Panc1 (cell line): ENCODE data around the gene TENM3. TPM values are rescaled to one million over a fixed set of nuclear protein-coding genes. Genes with fewer than 3 reads are reported as not detected.

Source experiments
- ATAC-seq: fragments of 200-7000 bp; cut with Tn5 transposase; 2 replicates; pipeline ENCODE4 v1.9.1; 2020; ENCODE audit warnings: mild to moderate bottlenecking, moderate library complexity
- BruUV-seq: library from RNA; stranded (reverse); fragments of 400-500 nt; replicated peaks from 2 replicates; lab custom pipeline; 2021; lab: Mats Ljungman, UMichigan
- CTCF ChIA-PET: fragments of 300-600 bp; sonication (Branson Sonifier 250); formaldehyde crosslinking; loops from one replicate; lab custom pipeline; 2022; ENCODE audit warnings: antibody characterized with exemption; lab: Charles Lee
- POLR2A ChIA-PET: fragments of 300-600 bp; sonication (Branson Sonifier 250); formaldehyde crosslinking; loops from one replicate; lab custom pipeline; 2022; ENCODE audit warnings: antibody characterized with exemption; lab: Charles Lee
- DNase-seq: peaks from one replicate; pipeline ENCODE4 v3.0.0-alpha.2; 2010; ENCODE audit warnings: low read depth, low spot score
- H3K27ac ChIP-seq: 2 replicates; pipeline ENCODE4 v1.5.1; 2011; ENCODE audit warnings: mild to moderate bottlenecking, low read length, inconsistent platforms
- H3K27me3 ChIP-seq: fragments of 200-500 bp; sonication (Bioruptor generic); 2 replicates; pipeline ENCODE4 v1.6.0; 2014; ENCODE audit warnings: low read length, inconsistent platforms; ENCODE audit not compliant: control insufficient read depth, insufficient read depth
- H3K36me3 ChIP-seq: fragments of 200-500 bp; sonication (Bioruptor generic); 2 replicates; pipeline ENCODE4 v1.5.1; 2014; ENCODE audit warnings: inconsistent platforms, mild to moderate bottlenecking, low read length, moderate library complexity; ENCODE audit not compliant: control insufficient read depth, insufficient read depth
- H3K4me1 ChIP-seq: 2 replicates; pipeline ENCODE4 v1.5.1; 2011; ENCODE audit warnings: inconsistent platforms, mild to moderate bottlenecking, low read length, moderate library complexity; ENCODE audit not compliant: control insufficient read depth, insufficient read depth
- H3K4me3 ChIP-seq, 2 experiments: 2 replicates each; pipeline ENCODE4 v1.5.1; 2011 to 2012; ENCODE audit warnings: low read depth in 2 of 2, low read length in 2 of 2, mild to moderate bottlenecking in 2 of 2, inconsistent platforms in 1 of 2, moderate library complexity in 1 of 2
- H3K9me3 ChIP-seq: fragments of 200-500 bp; sonication (Bioruptor generic); 2 replicates; pipeline ENCODE4 v1.5.1; 2014; ENCODE audit warnings: low read depth, mild to moderate bottlenecking, inconsistent platforms, low read length, moderate library complexity; ENCODE audit not compliant: control insufficient read depth, insufficient read depth
- CTCF ChIP-seq: fragments of 450-650 bp; IDR thresholded peaks from 2 replicates; pipeline ENCODE4 v1.5.1; 2017; ENCODE audit warnings: mild to moderate bottlenecking
- POLR2AphosphoS5 ChIP-seq: IDR thresholded peaks from 2 replicates; pipeline ENCODE4 v1.6.1; 2012; ENCODE audit warnings: mild to moderate bottlenecking, low read depth, low read length, moderate library complexity
- REST ChIP-seq, 2 experiments: IDR thresholded peaks; 2 replicates each; pipeline ENCODE4 v1.6.1; 2011 to 2012; ENCODE audit warnings: low read depth in 2 of 2, control low read depth in 1 of 2, low read length in 1 of 2, mild to moderate bottlenecking in 1 of 2, moderate library complexity in 1 of 2; ENCODE audit not compliant: insufficient read depth in 1 of 2
- SIN3A ChIP-seq: IDR thresholded peaks from 2 replicates; pipeline ENCODE4 v1.6.1; 2012; ENCODE audit warnings: low read depth, mild to moderate bottlenecking, low read length, moderate library complexity, borderline replicate concordance; ENCODE audit not compliant: insufficient read depth
- TCF7L2 ChIP-seq: IDR thresholded peaks from 2 replicates; pipeline ENCODE4 v1.6.1; 2011; ENCODE audit warnings: mild to moderate bottlenecking, low read depth, low read length, inconsistent platforms
- in situ Hi-C: cut with HindIII; loops from 2 replicates; pipeline ENCODE4 v1.10.0; 2016; ENCODE audit warnings: low sequenced_read_pairs, low pct_unique_long_range_greater_than_20kb
- intact Hi-C: fragments of 100-400 bp; cut with micrococcal nuclease; formaldehyde crosslinking; loops from one replicate; pipeline ENCODE4 v1.10.0; 2022; ENCODE audit not compliant: unreplicated experiment
- total RNA-seq: library from RNA; stranded (reverse); gene quantifications from one replicate; pipeline ENCODE4 v1.2.1, GENCODE V29; 2021; ENCODE audit not compliant: unreplicated experiment

The TENM3 gene
- total RNA-seq, 1 experiment from 2014 or later, result 0.95 TPM

- no peak for TF ChIP-seq SIN3A
- no peak for TF ChIP-seq TCF7L2
- no peak for TF ChIP-seq POLR2AphosphoS5
- TF ChIP-seq CTCF, result no peak
- TF ChIP-seq REST (IDR thresholded peaks at IDR 0.05; ENCODE audit: insufficient read depth in 1 of 2, low read depth in 2 of 2, low read length in 1 of 2), result no peak
- Histone ChIP-seq H3K36me3 (no peaks in the 10 kb centered on the region), H3K4me3 (no peak overlapping the region), H3K9me3 (no peaks in the 10 kb centered on the region), H3K4me1 (no peaks in the 10 kb centered on the region), H3K27ac (no peak overlapping the region), H3K27me3 (no peaks in the 10 kb centered on the region)
- no TSS peak for BruUV-seq
- ATAC-seq, result no peak
- in situ Hi-C loops, result no loop called here
- CTCF ChIA-PET, result no interaction called here
- POLR2A ChIA-PET, result no interaction called here
- intact Hi-C loops, result no loop called here
- DNase-seq, result no peak
These were observed 28.5 kb downstream of the TENM3 start for GRCh38 chr4:182271731-182272130.

GRCh38 chr4:182272151-182272550, 28.9 kb downstream of the TENM3 start:
- H3K27me3 ChIP-seq, result no peaks in the 10 kb centered on the region
- TF ChIP-seq POLR2AphosphoS5, result no peak
- TF ChIP-seq REST (IDR thresholded peaks at IDR 0.05; ENCODE audit: insufficient read depth in 1 of 2, low read depth in 2 of 2, low read length in 1 of 2), result no peak
- DNase-seq (no peak), ATAC-seq (no peak)
- ChIA-PET CTCF (no interaction called here), POLR2A (no interaction called here)
- H3K36me3 ChIP-seq, result no peaks in the 10 kb centered on the region
- H3K4me3 ChIP-seq, result no peak overlapping the region
- in situ Hi-C loops, result no loop called here
- intact Hi-C loops, result no loop called here
- H3K4me1 ChIP-seq, result no peaks in the 10 kb centered on the region
- no peaks in the 10 kb centered on the region for H3K9me3 ChIP-seq
- BruUV-seq, result no TSS peak
- H3K27ac ChIP-seq, result no peak overlapping the region
